Occipital lobe (tissue), 2 donors: ENCODE measurements around the gene TEX14. TPM values are rescaled to one million over a fixed set of nuclear protein-coding genes. Genes with fewer than 3 reads are reported as not detected.
"Not testable (repeated sequence)": the region's sequence is repeated elsewhere in the genome, so short reads cannot be mapped to it uniquely, and the experiment has no call there.

Experiments used
- DNase-seq: peaks from one replicate; lab custom pipeline; 2025; lab: John Stamatoyannopoulos, UW
- total RNA-seq: library from RNA; depleted of rRNA; stranded (reverse); fragments of >200 nt; gene quantifications from one replicate; pipeline ENCODE4 v1.2.3, GENCODE V29; 2014

The TEX14 gene
- total RNA-seq, 1 donor from 2014 or later: 0.31 TPM

DNA sequence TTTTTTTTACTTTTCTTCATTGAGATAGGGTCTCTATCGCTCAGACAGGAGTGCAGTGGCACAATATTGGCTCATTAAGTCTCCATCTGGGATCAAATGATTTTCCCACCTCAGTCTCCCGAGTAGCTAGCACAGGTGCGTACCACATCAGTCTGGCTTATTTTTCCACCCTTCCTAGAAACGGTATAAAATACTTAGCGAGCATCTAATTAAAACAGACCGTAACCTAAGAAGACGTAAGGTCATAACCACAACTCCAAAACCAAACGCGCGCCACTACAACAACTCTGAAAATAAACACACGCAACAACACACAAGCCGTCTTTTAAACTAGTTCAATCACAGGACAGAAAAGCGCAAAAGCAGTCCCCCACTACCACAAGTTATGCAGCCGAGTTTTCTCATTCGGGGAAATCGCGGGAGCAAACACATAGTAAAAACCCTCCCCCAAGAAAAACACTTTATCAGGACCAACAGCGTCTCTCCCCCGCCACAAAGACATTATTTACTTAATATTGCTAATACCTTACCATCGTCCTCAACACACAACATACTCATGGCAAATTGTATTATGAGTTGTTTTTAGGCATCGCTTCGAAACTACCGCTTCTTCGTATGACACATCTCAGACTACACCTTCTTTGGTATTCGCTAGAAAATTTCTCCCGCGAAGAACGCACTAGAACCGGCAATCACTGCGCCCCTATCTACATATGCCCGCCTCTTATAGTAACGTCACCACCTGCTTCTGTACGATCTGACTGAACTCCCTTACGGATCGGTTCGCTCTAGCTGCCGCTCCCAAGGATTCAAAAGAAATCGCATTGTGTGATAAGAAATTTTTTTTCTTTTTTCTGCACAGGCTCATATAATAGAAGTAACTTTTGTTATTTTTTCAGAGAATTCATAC is 32.8 kb downstream of the TEX14 start:
- DNase-seq: peak; percentile 67

GRCh38 chr17:58657962-58658803 is 33.7 kb downstream of the TEX14 start:
- not testable (repeated sequence) for DNase-seq

DNA sequence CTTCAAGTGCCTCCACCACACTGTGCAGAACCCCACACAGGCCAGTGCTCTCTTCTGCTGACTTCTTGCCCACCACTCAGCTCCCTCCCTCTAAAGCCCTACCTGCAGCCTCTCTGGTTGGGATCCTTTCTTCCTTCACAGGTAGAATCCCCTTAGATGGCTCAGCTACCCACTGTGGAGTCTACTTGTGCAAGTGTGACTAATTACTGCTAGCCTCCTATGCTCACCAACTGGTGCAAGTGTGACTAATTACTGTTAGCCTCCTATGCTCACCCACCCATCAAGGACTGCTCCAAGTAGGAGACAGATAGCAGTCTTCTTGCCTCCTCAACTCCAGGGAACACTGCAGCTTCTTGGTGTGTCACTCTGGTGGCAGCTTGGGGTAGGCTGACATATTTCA is 43.6 kb downstream of the TEX14 start:
- no peak for DNase-seq

DNA sequence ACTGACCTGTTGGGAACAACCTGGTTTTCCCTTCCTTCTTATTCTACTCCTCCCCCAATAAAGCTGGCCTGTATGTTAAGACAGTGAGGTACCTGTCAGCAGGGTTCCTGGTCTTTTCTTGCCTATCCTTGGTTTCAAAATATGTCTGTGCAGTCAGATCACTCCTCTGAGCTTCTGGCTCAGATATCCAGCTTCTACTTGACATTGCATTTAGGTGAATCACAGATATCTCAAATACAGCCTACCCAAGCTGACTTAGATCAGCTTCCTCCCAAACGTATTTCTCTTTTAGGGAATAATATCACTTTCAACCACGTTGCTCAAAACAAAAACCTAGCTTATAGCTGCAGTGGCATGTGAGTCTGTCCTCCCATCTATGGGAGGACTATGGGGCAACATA is 48.7 kb downstream of the TEX14 start:
- no peak for DNase-seq

DNA sequence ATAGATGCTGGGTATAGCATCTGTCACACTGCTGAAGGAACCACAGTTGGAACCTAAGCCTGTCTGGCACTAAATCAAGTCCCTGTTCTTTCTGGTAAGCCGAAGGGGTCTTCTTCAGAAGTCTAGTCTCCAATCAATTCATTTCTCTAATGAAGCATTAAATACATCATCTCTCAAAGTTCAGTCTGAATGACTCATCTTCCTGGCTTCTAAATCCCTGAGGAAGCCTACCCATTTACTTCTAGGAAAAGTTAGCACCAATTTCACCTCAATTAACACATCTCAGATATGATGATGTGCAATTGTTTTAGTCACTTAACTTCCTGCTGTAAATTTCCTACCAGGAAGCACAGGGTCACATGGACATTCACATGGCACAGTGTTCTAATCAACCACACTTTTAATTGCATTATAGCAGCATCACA is 49.9 kb downstream of the TEX14 start:
- DNase-seq: no peak

DNA sequence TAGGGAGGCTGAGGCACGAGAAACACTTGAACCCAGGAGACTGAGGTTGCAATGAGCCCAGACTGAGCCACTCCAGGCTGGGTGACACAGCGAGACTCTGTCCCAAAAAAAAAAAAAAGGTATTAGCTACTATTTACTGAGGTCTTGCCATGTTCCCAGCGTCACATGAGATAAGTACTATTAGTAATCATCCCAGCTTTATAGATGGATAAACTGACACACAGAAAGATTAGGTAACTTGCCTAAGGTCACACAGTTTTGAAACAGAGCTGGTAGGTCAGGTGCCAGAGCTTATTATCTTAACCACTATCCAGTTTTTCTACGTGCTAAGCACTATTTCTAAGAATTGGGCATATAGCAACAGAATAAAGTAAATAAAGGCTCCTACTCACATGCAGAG is 51.6 kb downstream of the TEX14 start:
- DNase-seq: no peak

- DNase-seq: no peak
These were observed 52.2 kb downstream of the TEX14 start for GRCh38 chr17:58639681-58640080.

DNA sequence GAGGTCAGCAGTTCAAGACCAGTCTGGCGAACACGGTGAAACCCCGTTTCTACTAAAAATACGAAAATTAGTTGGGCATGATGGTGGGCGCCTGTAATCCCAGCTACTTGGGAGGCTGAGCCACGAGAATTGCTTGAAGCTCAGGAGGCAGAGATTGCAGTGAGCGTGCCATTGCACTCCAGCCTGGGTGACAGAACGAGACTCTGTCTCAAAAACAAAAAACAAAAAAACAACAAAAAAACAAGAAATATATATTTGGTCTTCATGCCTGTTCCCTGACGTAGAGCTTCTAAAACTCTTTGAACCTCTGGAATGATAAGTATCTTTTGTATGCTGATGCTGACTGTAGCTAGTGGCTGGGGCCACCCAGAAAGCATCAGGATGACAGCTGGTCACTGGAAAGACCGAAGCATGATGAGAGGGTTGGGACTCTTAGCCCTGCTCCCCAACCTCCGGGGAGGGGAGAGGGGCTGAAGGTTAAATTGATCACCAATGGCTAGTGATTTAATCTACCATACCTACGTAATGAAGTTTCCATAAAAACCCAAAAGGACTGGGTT is 54.8 kb downstream of the TEX14 start:
- no peak for DNase-seq

- no peak for DNase-seq
These were observed 59.2 kb downstream of the TEX14 start for GRCh38 chr17:58632324-58633314.

GRCh38 chr17:58631523-58632323 is 60.1 kb downstream of the TEX14 start:
- DNase-seq: peak; percentile 95

GRCh38 chr17:58630883-58631522 is 60.8 kb downstream of the TEX14 start:
- no peak for DNase-seq

DNA sequence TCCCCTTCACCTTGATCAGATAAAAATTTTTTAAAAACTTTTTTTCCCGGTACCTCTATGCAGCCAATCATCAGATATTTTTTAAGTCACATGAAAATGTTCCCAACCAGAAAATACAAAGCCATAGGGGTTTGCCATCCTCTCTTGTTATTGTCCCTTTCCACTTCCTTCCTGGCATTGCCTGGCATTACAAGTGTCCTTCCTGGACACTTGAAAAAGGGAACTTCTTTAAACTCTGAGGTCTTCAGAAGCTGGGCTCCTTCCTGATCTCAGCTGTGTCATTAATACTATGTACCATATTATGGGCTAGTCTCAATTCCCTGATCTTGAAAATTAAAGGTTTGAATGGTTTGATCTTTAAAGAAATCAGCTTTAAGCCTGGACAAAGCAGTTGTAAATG is 64.9 kb downstream of the TEX14 start:
- DNase-seq: no peak

DNA sequence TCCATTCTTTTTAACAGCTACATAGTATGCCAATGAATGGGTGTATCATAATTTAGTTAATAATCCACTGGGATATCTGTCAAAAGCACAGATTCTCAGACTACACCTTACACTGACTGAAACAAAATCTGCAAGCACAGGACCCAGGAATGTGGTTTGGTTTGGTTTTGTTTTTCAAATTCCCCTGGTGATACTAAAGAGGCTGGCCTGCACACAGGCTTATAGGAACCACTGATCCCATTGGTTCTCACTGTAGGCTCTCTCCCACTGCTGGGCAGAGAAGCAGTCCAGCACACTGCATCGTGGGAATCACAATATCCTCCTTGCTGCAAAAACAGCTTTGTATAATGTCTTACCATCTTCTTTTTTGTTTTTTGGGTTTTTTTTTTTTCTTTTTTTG is 67.1 kb downstream of the TEX14 start:
- no peak for DNase-seq

- DNase-seq: no peak
These were observed 70.7 kb downstream of the TEX14 start for GRCh38 chr17:58621174-58621573.

- no peak for DNase-seq
These were observed 73.5 kb downstream of the TEX14 start for GRCh38 chr17:58618336-58618735.

GRCh38 chr17:58617563-58617962 is 74.3 kb downstream of the TEX14 start:
- no peak for DNase-seq

DNA sequence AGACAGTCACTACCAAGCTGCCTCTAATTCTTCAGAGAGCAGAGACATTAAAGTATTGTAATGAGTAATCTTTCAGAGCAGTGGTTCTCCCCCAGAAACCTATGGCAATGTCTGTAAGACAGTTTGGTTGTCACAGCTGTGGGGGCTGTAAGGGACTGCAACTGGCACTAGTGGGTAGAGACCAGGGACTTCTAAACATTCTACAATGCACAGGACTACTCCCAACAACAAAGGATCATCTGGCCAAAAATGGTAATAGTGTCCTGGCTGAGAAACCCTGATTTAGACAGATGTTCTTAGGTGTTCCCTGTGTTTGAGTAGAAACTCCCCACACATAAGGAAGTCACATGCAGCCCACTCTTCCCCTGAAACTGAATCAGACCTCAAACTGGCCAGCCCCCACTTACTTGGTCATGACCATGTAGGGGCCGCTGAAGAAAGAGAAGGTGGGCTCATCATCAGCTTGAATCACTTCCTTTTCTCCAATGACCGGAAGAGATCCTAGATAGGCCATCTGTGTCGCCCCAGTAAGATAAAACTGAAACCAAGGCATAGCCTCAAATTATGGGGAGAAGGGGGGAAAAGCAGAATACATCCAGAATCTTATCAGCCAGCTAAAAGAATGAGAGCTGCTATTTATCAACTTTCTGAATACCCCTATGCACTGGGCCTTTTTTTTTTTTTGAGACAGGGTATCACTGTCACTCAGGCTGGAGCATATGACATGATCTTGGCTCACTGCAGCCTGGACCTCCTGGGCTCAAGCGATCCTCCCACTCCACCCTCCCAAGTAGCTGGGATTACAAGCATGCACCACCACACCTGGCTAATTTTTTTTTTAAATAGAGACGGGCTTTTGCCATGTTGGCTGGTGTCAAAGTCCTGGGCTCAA is 75.8 kb downstream of the TEX14 start:
- no peak for DNase-seq

GRCh38 chr17:58614859-58615459 is 76.9 kb downstream of the TEX14 start:
- no peak for DNase-seq
